Esophagus squamous epithelium (tissue), 5 donors: Measurements from ENCODE around the gene A1BG. TPM values are rescaled to one million over a fixed set of nuclear protein-coding genes. Genes with fewer than 3 reads are reported as not detected.

Source experiments
- DNase-seq: peaks from one replicate; lab custom pipeline; 2025; lab: John Stamatoyannopoulos, UW
- H3K27ac ChIP-seq, 4 donors: fragments of 200-600 bp; sonication (generic); one replicate each; pipeline ENCODE4 v1.5.1; 2016 to 2019; ENCODE audit warnings: mild to moderate bottlenecking in 1 of 4
- H3K27me3 ChIP-seq, 4 donors: fragments of 200-600 bp; sonication (generic); 1 replicate in 3 of 4; 2 replicates in 1 of 4; pipeline versions ENCODE4 v1.5.1 to v1.6.0; 2017 to 2021; ENCODE audit warnings: antibody characterized with exemption in 1 of 4
- H3K36me3 ChIP-seq, 3 donors: fragments of 200-600 bp; sonication (generic); one replicate each; pipeline ENCODE4 v1.5.1; 2016 to 2019
- H3K4me1 ChIP-seq, 3 donors: fragments of 200-600 bp; sonication (generic); one replicate each; pipeline ENCODE4 v1.5.1; 2017 to 2019
- H3K4me3 ChIP-seq, 4 donors: fragments of 200-600 bp; sonication (generic); 1 replicate in 3 of 4; 2 replicates in 1 of 4; pipeline ENCODE4 v1.5.1; 2016 to 2019; ENCODE audit warnings: mild to moderate bottlenecking in 2 of 4, moderate library complexity in 1 of 4
- H3K9me3 ChIP-seq, 3 donors: fragments of 200-600 bp; sonication (generic); one replicate each; pipeline ENCODE4 v1.5.1; 2016 to 2019
- POLR2A ChIP-seq, 4 donors: fragments of 450-650 bp; IDR thresholded peaks; one replicate each; pipeline ENCODE4 v1.6.1; 2017; ENCODE audit warnings: antibody characterized with exemption in 4 of 4, mild to moderate bottlenecking in 4 of 4, moderate library complexity in 3 of 4
- WGBS, 2 donors: methylation state at CpG; one replicate each; pipeline ENCODE4 v1.1.5; 2018; 5-methylcytosine and 5-hydroxymethylcytosine counted together
- intact Hi-C: fragments of 100-400 bp; cut with DNase I; formaldehyde crosslinking; loops from one replicate; pipeline ENCODE4 v1.15.0; 2022
- total RNA-seq, 4 donors: library from RNA; depleted of rRNA; stranded (reverse); fragments of >200 nt; gene quantifications; one replicate each; pipeline ENCODE4 v1.1.0, GENCODE V29; 2016
- TF ChIP-seq, protein P1 (sequence below), 6 experiments: fragments of 450-650 bp in 4 of 6; fragments of 200-600 bp in 2 of 6; sonication (generic) in 2 of 6; IDR thresholded peaks; one replicate each; pipeline ENCODE4 v1.5.1; 2016 to 2019; ENCODE audit warnings: antibody characterized with exemption in 6 of 6, mild to moderate bottlenecking in 4 of 6, moderate library complexity in 4 of 6
- donor health status: DM: yes; HTN: yes; CAD: no.

The A1BG gene
- total RNA-seq, 4 donors from 2014 or later: 1.1 to 25.1 (median 13.9) TPM; not detected in 1

DNA sequence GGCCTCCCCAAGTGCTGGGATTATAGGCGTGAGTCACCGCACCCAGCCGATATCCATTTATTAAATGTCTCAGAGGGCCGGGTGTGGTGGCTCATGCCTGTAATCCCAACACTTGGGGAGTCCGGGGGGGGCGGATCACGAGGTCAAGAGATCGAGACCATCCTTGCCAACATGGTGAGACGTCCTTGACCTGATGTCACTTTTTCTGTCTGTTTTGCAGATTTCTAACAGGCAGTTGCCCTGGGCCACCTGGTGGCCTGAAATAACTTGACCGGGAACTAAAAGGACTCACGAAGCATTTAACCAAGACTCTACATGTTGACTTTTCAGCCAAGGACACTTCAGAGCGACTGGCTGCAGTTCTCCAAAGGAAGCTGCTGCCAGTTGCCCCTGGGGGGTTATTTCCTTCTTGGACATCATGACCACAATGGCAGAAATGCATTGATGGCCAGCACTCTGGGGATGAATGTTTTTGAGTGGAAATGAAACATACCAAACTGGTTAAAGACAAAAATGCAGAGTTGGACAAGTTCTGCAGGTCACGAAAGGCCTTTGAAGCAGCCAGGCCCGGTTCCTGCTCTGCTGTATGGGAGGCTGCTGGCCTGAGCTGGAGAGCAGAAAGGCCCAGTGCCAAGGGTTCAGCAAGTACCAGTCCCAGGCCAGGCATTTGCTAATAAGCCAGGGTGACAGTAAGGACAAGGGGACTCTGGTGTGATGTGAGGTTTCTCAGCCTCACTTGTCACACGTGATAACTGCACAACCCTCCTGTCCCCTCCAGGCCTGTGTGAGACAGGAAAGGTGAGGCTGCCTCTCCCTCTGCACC lies 19.2 kb upstream of the A1BG start:
- no peak for DNase-seq
- H3K4me3 ChIP-seq: no peak overlapping the region

DNA sequence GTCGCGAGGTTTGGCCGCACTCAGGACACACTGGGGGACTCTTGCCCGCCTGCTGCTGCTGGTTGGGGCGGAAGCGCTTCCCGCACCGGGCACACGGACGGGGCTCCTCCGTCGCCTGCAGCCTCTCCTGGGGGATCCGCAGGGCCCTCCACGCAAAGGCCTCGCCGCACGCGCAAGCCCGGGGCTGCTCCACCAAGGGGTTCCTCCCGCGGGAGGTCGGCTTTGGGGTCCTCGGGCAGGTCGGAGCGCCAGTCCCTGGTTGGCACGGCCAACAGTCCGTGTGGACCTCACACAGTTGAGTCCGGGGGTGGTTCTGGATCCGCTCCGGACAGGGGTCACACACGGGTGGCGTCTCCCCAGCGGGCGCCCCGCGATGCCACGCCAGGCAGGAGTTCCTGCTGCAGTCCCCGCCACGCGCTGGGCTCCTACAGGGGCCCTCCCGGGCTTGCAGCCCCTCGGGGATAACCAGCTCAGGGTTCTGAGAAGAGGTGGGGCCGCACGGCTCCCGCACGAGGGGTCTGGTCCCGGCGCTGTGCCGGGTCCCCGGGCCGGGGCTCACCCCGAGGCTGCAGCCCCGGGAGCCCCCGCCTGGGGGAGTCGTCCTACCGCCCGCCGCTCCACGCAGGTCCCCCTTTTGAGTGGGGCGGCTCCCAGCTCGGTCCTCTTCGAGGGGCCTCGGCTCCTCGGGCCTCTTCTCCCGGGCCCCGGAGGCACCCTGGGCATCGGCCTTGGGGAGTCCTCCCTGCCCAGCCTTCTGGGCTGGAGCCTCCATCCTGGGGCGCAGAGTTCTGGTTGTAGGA lies 15.5 kb upstream of the A1BG start:
- WGBS, 2 donors: 95% methylated on average over 37 of the region's 68 CpGs; no CpG with 5 or more reads in 1 of the 2 donors
- H3K4me1 ChIP-seq: no peaks in the 10 kb centered on the region
- no peak overlapping the region for H3K27ac ChIP-seq
- no peak for DNase-seq
- no peaks in the 10 kb centered on the region for H3K27me3 ChIP-seq
- H3K4me3 ChIP-seq: no peak overlapping the region
- peaks cover 0 to 26% (median 0%) of the 10 kb centered on the region in 3 donors for H3K36me3 ChIP-seq
- intact Hi-C loops: no loop called here
- TF ChIP-seq, protein P1, sequence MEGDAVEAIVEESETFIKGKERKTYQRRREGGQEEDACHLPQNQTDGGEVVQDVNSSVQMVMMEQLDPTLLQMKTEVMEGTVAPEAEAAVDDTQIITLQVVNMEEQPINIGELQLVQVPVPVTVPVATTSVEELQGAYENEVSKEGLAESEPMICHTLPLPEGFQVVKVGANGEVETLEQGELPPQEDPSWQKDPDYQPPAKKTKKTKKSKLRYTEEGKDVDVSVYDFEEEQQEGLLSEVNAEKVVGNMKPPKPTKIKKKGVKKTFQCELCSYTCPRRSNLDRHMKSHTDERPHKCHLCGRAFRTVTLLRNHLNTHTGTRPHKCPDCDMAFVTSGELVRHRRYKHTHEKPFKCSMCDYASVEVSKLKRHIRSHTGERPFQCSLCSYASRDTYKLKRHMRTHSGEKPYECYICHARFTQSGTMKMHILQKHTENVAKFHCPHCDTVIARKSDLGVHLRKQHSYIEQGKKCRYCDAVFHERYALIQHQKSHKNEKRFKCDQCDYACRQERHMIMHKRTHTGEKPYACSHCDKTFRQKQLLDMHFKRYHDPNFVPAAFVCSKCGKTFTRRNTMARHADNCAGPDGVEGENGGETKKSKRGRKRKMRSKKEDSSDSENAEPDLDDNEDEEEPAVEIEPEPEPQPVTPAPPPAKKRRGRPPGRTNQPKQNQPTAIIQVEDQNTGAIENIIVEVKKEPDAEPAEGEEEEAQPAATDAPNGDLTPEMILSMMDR (IDR thresholded peaks at IDR 0.05): no peak
- TF ChIP-seq POLR2A (IDR thresholded peaks at IDR 0.05): no peak
- no peaks in the 10 kb centered on the region for H3K9me3 ChIP-seq

More for the DNA sequence above, 19.2 kb upstream of the A1BG start:
- Histone ChIP-seq H3K27me3 (no peaks in the 10 kb centered on the region), H3K27ac (no peak overlapping the region), H3K36me3 (peaks cover 0 to 15% (median 0%) of the 10 kb centered on the region in 3 donors), H3K9me3 (no peaks in the 10 kb centered on the region), H3K4me1 (no peaks in the 10 kb centered on the region)
- intact Hi-C loops: no loop called here
- WGBS, 2 donors: 63 to 67% methylated on average over 14 to 15 of the region's 15 CpGs
- TF ChIP-seq, protein P1 (IDR thresholded peaks at IDR 0.05): no peak
- TF ChIP-seq POLR2A (IDR thresholded peaks at IDR 0.05): no peak

DNA sequence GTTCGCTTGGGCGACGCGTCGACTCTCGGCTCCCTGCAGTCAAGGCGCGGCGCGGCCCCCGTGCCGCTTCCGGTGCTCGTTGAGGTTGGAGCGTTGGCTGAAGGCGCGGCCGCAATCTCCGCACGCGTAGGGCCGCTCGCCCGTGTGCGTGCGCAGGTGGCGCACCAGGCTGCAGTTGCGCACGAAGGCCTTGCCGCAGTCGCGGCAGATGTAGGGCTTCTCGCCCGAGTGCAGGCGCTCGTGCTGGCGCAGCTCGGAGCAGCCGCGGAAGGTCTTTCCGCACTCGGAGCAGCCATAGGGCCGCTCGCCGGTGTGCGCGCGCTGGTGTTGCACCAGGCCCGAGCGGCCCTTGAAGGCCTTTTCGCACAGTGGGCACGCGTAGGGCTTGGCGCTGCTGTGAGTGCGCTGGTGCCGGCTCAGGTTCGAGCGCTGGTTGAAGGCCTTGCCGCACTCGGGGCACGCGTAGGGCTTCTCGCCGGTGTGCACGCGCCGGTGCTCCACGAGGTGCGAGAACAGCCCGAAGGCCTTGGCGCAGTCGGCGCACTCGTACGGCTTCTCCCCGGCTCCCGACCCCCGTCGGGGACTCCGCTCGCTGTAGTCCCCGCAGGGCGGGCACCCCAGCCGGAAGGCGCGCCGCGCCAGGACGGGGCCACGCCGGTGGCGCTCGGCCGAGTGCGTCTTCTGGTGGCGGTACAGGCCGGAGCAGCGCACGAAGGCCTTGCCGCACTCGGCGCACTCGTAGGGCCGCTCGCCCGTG lies 14.6 kb upstream of the A1BG start:
- no peak for DNase-seq

DNA sequence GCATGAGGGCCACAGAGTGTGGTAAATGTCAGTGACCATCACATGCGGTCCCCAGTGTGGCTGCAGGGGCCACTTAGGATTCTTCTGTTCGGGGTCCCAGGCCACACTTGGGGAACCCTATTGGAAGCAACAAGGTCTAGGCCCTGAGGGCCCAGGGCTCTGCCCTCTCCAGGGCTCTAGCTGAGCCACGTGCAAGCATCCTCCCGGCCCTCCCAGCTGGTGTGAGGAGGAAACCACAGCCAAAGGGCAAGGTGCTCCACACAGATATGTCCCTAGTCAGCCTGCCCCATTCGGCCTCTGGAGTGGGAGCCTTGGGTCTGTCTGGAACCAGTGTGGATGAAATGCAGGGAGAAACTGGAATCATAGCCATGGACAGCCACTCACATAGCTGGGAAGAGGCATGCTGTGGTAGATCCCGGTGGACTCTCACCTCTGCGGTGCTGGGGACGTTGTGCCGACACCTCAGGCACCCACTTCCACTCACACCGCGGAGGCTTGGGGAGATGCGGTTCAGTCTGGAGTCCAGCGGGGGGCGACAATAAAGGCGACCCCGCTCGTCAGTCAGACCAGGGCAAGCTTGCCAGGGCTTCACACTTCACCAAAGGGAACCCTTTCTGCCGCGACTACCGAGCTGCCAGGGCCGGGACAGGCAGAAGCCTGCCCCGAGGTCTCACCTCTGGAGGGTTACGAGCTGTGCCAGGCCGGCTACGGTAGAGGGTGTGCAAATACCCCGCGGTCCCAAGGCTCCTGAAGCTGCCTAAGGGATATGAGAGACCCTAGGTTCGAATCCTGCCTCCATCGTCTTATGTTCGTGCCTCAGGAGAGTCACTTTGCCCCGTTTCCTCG lies 13.5 kb upstream of the A1BG start:
- Histone ChIP-seq H3K27ac (no peak overlapping the region), H3K4me3 (no peak overlapping the region), H3K27me3 (no peaks in the 10 kb centered on the region), H3K9me3 (no peaks in the 10 kb centered on the region), H3K4me1 (peaks cover 0 to 11% (median 1%) of the 10 kb centered on the region in 3 donors), H3K36me3 (peaks cover 0 to 26% (median 0%) of the 10 kb centered on the region in 3 donors)
- no peak for DNase-seq
- 80 to 93% methylated on average over 21 to 23 of the region's 32 CpGs for WGBS, 2 donors
- no peak for TF ChIP-seq POLR2A (IDR thresholded peaks at IDR 0.05)
- TF ChIP-seq, protein P1 (IDR thresholded peaks at IDR 0.05): no peak
- intact Hi-C loops: no loop called here

More for the DNA sequence above, 14.6 kb upstream of the A1BG start:
- WGBS, 2 donors: 74 to 93% methylated on average over 3 to 10 of the region's 106 CpGs
- no peak overlapping the region for H3K27ac ChIP-seq
- H3K36me3 ChIP-seq: peaks cover 0 to 26% (median 0%) of the 10 kb centered on the region in 3 donors
- no peaks in the 10 kb centered on the region for H3K27me3 ChIP-seq
- H3K4me1 ChIP-seq: peaks cover 0 to 7% (median 0%) of the 10 kb centered on the region in 3 donors
- no peaks in the 10 kb centered on the region for H3K9me3 ChIP-seq
- TF ChIP-seq, protein P1 (IDR thresholded peaks at IDR 0.05): no peak
- no peak for TF ChIP-seq POLR2A (IDR thresholded peaks at IDR 0.05)
- intact Hi-C loops: no loop called here
- H3K4me3 ChIP-seq: no peak overlapping the region
